ENCODE data around the gene SLC4A8. TPM values are rescaled to one million over a fixed set of nuclear protein-coding genes. Genes with fewer than 3 reads are reported as not detected.

Gene SLC4A8
- total RNA-seq, 1 experiment from 2014 or later: 26.3 TPM

- no peak overlapping the region for H2AK5ac ChIP-seq (ENCODE audit: insufficient read length, low read length)
- H3K23me2 ChIP-seq (ENCODE audit: insufficient read length, low read depth, low read length, poor library complexity, severe bottlenecking): no peaks in the 10 kb centered on the region
- no peak overlapping the region for H2BK120ac ChIP-seq (ENCODE audit: low read depth, low read length, poor library complexity, severe bottlenecking)
- H2BK20ac ChIP-seq (ENCODE audit: low read depth, low read length, poor library complexity, severe bottlenecking): no peak overlapping the region
- no peak overlapping the region for H3K56ac ChIP-seq (ENCODE audit: insufficient read length, low read depth, low read length)
- no peak for DNase-seq
- H3T11ph ChIP-seq (ENCODE audit: low read length): no peak overlapping the region
- H4K8ac ChIP-seq (replicated peaks; ENCODE audit: insufficient read length, low read depth, low read length): no peak overlapping the region
- Mint-ChIP-seq H3K27ac (no peak overlapping the region), H3K9me3 (no peaks in the 10 kb centered on the region), H3K36me3 (ENCODE audit: insufficient read depth in 1 of 3, low read depth in 3 of 3) (peaks cover 0 to 17% (median 1%) of the 10 kb centered on the region in 3 experiments; a peak in 3 of 7 replicates), H3K27me3 (ENCODE audit: low read depth) (no peaks in the 10 kb centered on the region), H3K4me1 (0 out of 4 replicates have a peak, but pooled peaks cover 0 to 2% of the 10 kb centered on the region in 2 experiments), H3K4me3 (no peak overlapping the region)
- H3K27ac ChIP-seq (ENCODE audit: insufficient read length, low read depth, low read length): no peak overlapping the region
- H3K9me3 ChIP-seq (ENCODE audit: control insufficient read depth, low read depth, low read length): no peaks in the 10 kb centered on the region
- no peak overlapping the region for H3K14ac ChIP-seq (ENCODE audit: insufficient read depth, low read length)
- H4K5ac ChIP-seq (ENCODE audit: insufficient read length, low read depth, low read length): no peak overlapping the region
- H2BK12ac ChIP-seq (ENCODE audit: insufficient read length, low read depth, low read length): no peak overlapping the region
- H3K18ac ChIP-seq (ENCODE audit: insufficient read length, low read depth, low read length): no peak overlapping the region
- H2BK5ac ChIP-seq (ENCODE audit: insufficient read length, low read length): no peak overlapping the region
- H3K9ac ChIP-seq (ENCODE audit: extremely low read depth, insufficient read length, low read length): no peak overlapping the region
- no peak overlapping the region for H3K4me2 ChIP-seq (ENCODE audit: insufficient read depth, insufficient read length, low read length)
- H3K23ac ChIP-seq (ENCODE audit: insufficient read length, low read depth, low read length): no peak overlapping the region
- H3K4me1 ChIP-seq (ENCODE audit: insufficient read depth, low read length): no peaks in the 10 kb centered on the region
- no peaks in the 10 kb centered on the region for H3K27me3 ChIP-seq (ENCODE audit: insufficient read depth, low read length)
- TF ChIP-seq CTCF (conservative IDR thresholded peaks at IDR 0.05): no peak
- H3K79me1 ChIP-seq (ENCODE audit: insufficient read depth, low read depth, low read length, poor library complexity, severe bottlenecking): no peaks in the 10 kb centered on the region
- H4K20me1 ChIP-seq (ENCODE audit: control insufficient read depth, insufficient read depth, insufficient read length): no peaks in the 10 kb centered on the region
- H3K79me2 ChIP-seq (ENCODE audit: insufficient read depth, low read length): no peaks in the 10 kb centered on the region
- no peak overlapping the region for H2BK15ac ChIP-seq (ENCODE audit: low read depth, low read length)
- no peak overlapping the region for H4K91ac ChIP-seq (ENCODE audit: insufficient read length, low read depth, low read length)
- no peak overlapping the region for H2AFZ ChIP-seq (ENCODE audit: low read length)
- no peak overlapping the region for H3K4ac ChIP-seq (ENCODE audit: low read depth, low read length)
- no CpG with 5 or more reads among the region's 6 CpGs for WGBS (ENCODE audit: extremely low coverage, insufficient read length, low lambda C conversion rate)
These were observed 82.5 kb downstream of the SLC4A8 start for GRCh38 chr12:51507178-51507577.

Data from H9 (cell line).